Skeletal muscle tissue (tissue), 4 donors: Measurements from ENCODE around the gene FAM53B. TPM values are rescaled to one million over a fixed set of nuclear protein-coding genes. Genes with fewer than 3 reads are reported as not detected.
"Not testable (repeated sequence)": the region's sequence is repeated elsewhere in the genome, so short reads cannot be mapped to it uniquely, and the experiment has no call there.

Experiments used
- H3K27ac ChIP-seq: one replicate; pipeline ENCODE4 v1.7.0; 2013; ENCODE audit warnings: mild to moderate bottlenecking, low read depth, low read length, inconsistent platforms
- H3K27me3 ChIP-seq, 3 donors: one replicate each; pipeline ENCODE4 v1.7.0; 2013; ENCODE audit warnings: low read length in 3 of 3; ENCODE audit not compliant: control insufficient read depth in 3 of 3, insufficient read depth in 3 of 3
- H3K36me3 ChIP-seq, 3 donors: one replicate each; pipeline ENCODE4 v1.7.0; 2013; ENCODE audit warnings: low read length in 3 of 3; ENCODE audit not compliant: control insufficient read depth in 3 of 3, insufficient read depth in 3 of 3
- H3K4me1 ChIP-seq, 3 donors: one replicate each; pipeline ENCODE4 v1.7.0; 2013; ENCODE audit warnings: low read length in 3 of 3, mild to moderate bottlenecking in 3 of 3; ENCODE audit not compliant: control insufficient read depth in 3 of 3, insufficient read depth in 3 of 3
- H3K4me3 ChIP-seq, 3 donors: one replicate each; pipeline ENCODE4 v1.7.0; 2013; ENCODE audit warnings: low read length in 3 of 3
- H3K9ac ChIP-seq, 3 donors: one replicate each; pipeline ENCODE4 v1.7.0; 2013; ENCODE audit warnings: low read length in 3 of 3, mild to moderate bottlenecking in 3 of 3, moderate library complexity in 2 of 3, low read depth in 1 of 3
- H3K9me3 ChIP-seq, 3 donors: one replicate each; pipeline ENCODE4 v1.7.0; 2013; ENCODE audit warnings: low read length in 3 of 3; ENCODE audit not compliant: control insufficient read depth in 3 of 3
- total RNA-seq: library from RNA; depleted of rRNA; stranded (reverse); fragments of >200 nt; gene quantifications from one replicate; pipeline ENCODE4 v1.2.3, GENCODE V29; 2014
- donor health status: Osteomylitis.

FAM53B gene
- total RNA-seq, 1 donor from 2014 or later = 32.4 TPM

- Histone ChIP-seq H3K9ac (no peak overlapping the region), H3K27ac (no peak overlapping the region), H3K36me3 (peaks cover 0 to 6% (median 5%) of the 10 kb centered on the region in 3 donors), H3K4me1 (peaks cover 9 to 42% (median 13%) of the 10 kb centered on the region in 3 donors), H3K4me3 (no peak overlapping the region), H3K27me3 (no peaks in the 10 kb centered on the region), H3K9me3 (no peaks in the 10 kb centered on the region)
Observed at GRCh38 chr10:124615259-124615658, 128.9 kb downstream of the FAM53B start.

GRCh38 chr10:124614003-124614659 lies 130.0 kb downstream of the FAM53B start:
- Histone ChIP-seq H3K9me3 (no peaks in the 10 kb centered on the region), H3K4me3 (no peak overlapping the region), H3K36me3 (peaks cover 0 to 6% (median 5%) of the 10 kb centered on the region in 3 donors), H3K27me3 (no peaks in the 10 kb centered on the region), H3K27ac (no peak overlapping the region), H3K4me1 (peaks cover 7 to 38% (median 8%) of the 10 kb centered on the region in 3 donors), H3K9ac (peak overlapping the region in 1 of 3 donors; percentile 25)

- H3K27me3 ChIP-seq = no peaks in the 10 kb centered on the region
- H3K9ac ChIP-seq = peak overlapping the region in 1 of 3 donors; percentile 33
- no peaks in the 10 kb centered on the region for H3K9me3 ChIP-seq
- no peak overlapping the region for H3K27ac ChIP-seq
- H3K4me1 ChIP-seq = peaks cover 7 to 26% (median 8%) of the 10 kb centered on the region in 3 donors
- H3K4me3 ChIP-seq = no peak overlapping the region
- peaks cover 0 to 6% (median 5%) of the 10 kb centered on the region in 3 donors for H3K36me3 ChIP-seq
Observed at GRCh38 chr10:124612611-124613498, 131.3 kb downstream of the FAM53B start.

- H3K4me1 ChIP-seq = peaks cover 7 to 26% (median 8%) of the 10 kb centered on the region in 3 donors
- H3K4me3 ChIP-seq = no peak overlapping the region
- H3K27ac ChIP-seq = no peak overlapping the region
- H3K36me3 ChIP-seq = no peaks in the 10 kb centered on the region
- H3K9ac ChIP-seq = no peak overlapping the region
- no peaks in the 10 kb centered on the region for H3K9me3 ChIP-seq
- H3K27me3 ChIP-seq = no peaks in the 10 kb centered on the region
Observed at GRCh38 chr10:124611738-124612137, 132.4 kb downstream of the FAM53B start.

GRCh38 chr10:124610851-124611250 lies 133.3 kb downstream of the FAM53B start:
- not testable (repeated sequence) for H3K9ac ChIP-seq, H3K9me3 ChIP-seq, H3K4me3 ChIP-seq, H3K36me3 ChIP-seq, H3K27ac ChIP-seq, H3K27me3 ChIP-seq
- H3K4me1 ChIP-seq = peaks cover 7 to 26% (median 8%) of the 10 kb centered on the region in 3 donors

- not testable (repeated sequence) for H3K4me3 ChIP-seq, H3K27ac ChIP-seq, H3K9ac ChIP-seq, H3K27me3 ChIP-seq, H3K36me3 ChIP-seq, H3K9me3 ChIP-seq
- H3K4me1 ChIP-seq = peaks cover 7 to 26% (median 8%) of the 10 kb centered on the region in 3 donors
Observed at GRCh38 chr10:124610186-124610585, 134.0 kb downstream of the FAM53B start.

GRCh38 chr10:124609698-124610097 lies 134.5 kb downstream of the FAM53B start:
- Histone ChIP-seq H3K27me3 (no peaks in the 10 kb centered on the region), H3K4me3 (no peak overlapping the region), H3K9ac (no peak overlapping the region), H3K27ac (no peak overlapping the region), H3K36me3 (no peaks in the 10 kb centered on the region), H3K9me3 (no peaks in the 10 kb centered on the region), H3K4me1 (peaks cover 7 to 26% (median 8%) of the 10 kb centered on the region in 3 donors)

- H3K9me3 ChIP-seq = no peaks in the 10 kb centered on the region
- peaks cover 9 to 21% (median 13%) of the 10 kb centered on the region in 3 donors for H3K4me1 ChIP-seq
- no peak overlapping the region for H3K27ac ChIP-seq
- no peak overlapping the region for H3K4me3 ChIP-seq
- H3K36me3 ChIP-seq = no peaks in the 10 kb centered on the region
- H3K9ac ChIP-seq = no peak overlapping the region
- no peaks in the 10 kb centered on the region for H3K27me3 ChIP-seq
Observed at GRCh38 chr10:124608093-124608721, 136.0 kb downstream of the FAM53B start.

- H3K4me1 ChIP-seq = peaks cover 7 to 17% (median 8%) of the 10 kb centered on the region in 3 donors
- H3K9ac ChIP-seq = no peak overlapping the region
- no peak overlapping the region for H3K4me3 ChIP-seq
- H3K27me3 ChIP-seq = no peaks in the 10 kb centered on the region
- no peaks in the 10 kb centered on the region for H3K36me3 ChIP-seq
- H3K27ac ChIP-seq = no peak overlapping the region
- no peaks in the 10 kb centered on the region for H3K9me3 ChIP-seq
Observed at GRCh38 chr10:124607693-124608092, 136.5 kb downstream of the FAM53B start.
